Chondrocyte (in vitro differentiated cells): ENCODE measurements around the gene NRL. TPM values are rescaled to one million over a fixed set of nuclear protein-coding genes. Genes with fewer than 3 reads are reported as not detected.

Source experiments
- DNase-seq: peaks from one replicate; pipeline ENCODE4 v3.0.0; 2021; ENCODE audit warnings: mixed read lengths, low spot score
- H3K27ac Mint-ChIP-seq: one replicate; pipeline ENCODE4 v1.8.0; 2021; ENCODE audit warnings: mild to moderate bottlenecking, moderate library complexity, mixed read lengths; ENCODE audit not compliant: unreplicated experiment
- H3K27me3 Mint-ChIP-seq: 2 replicates; pipeline ENCODE4 v1.8.0; 2021; ENCODE audit warnings: low read depth, mixed read lengths
- H3K36me3 Mint-ChIP-seq: 2 replicates; pipeline ENCODE4 v1.8.0; 2021; ENCODE audit warnings: low read depth, mixed read lengths
- H3K4me1 Mint-ChIP-seq: 2 replicates; pipeline ENCODE4 v1.8.0; 2021; ENCODE audit warnings: low read depth, mild to moderate bottlenecking, mixed read lengths
- H3K4me3 Mint-ChIP-seq: one replicate; pipeline ENCODE4 v1.8.0; 2021; ENCODE audit warnings: mild to moderate bottlenecking, moderate library complexity, mixed read lengths; ENCODE audit not compliant: unreplicated experiment
- H3K9me3 Mint-ChIP-seq: 2 replicates; pipeline ENCODE4 v1.8.0; 2021; ENCODE audit warnings: low read depth, mixed read lengths
- CTCF ChIP-seq: fragments of 200-600 bp; sonication (generic); IDR thresholded peaks from 2 replicates; pipeline ENCODE4 v1.5.0; 2021; ENCODE audit warnings: antibody characterized with exemption, mild to moderate bottlenecking, moderate library complexity
- total RNA-seq: library from RNA; stranded (reverse); gene quantifications from 3 replicates; pipeline ENCODE4 v1.2.1, GENCODE V29; 2021

The NRL gene
- total RNA-seq, 1 donor from 2014 or later, result 1.6 TPM

GRCh38 chr14:24159777-24160498, 45.2 kb upstream of the NRL start:
- H3K4me3 Mint-ChIP-seq, result no peak overlapping the region
- H3K27ac Mint-ChIP-seq, result peak overlapping the region; percentile 22
- peak; percentile 73 for DNase-seq

GRCh38 chr14:24157331-24157730, 42.6 kb upstream of the NRL start:
- Mint-ChIP-seq H3K36me3 (peaks cover 19% of the 10 kb centered on the region), H3K27ac (no peak overlapping the region), H3K27me3 (no peaks in the 10 kb centered on the region), H3K4me3 (no peak overlapping the region), H3K9me3 (no peaks in the 10 kb centered on the region), H3K4me1 (peaks cover 16% of the 10 kb centered on the region)
- peak; percentile 49 for DNase-seq
- TF ChIP-seq CTCF, result no peak

More at GRCh38 chr14:24159777-24160498, 45.2 kb upstream of the NRL start:
- Mint-ChIP-seq H3K9me3 (no peaks in the 10 kb centered on the region), H3K36me3 (peaks cover 31% of the 10 kb centered on the region), H3K27me3 (no peaks in the 10 kb centered on the region), H3K4me1 (peaks cover 20% of the 10 kb centered on the region)
- no peak for TF ChIP-seq CTCF

DNA sequence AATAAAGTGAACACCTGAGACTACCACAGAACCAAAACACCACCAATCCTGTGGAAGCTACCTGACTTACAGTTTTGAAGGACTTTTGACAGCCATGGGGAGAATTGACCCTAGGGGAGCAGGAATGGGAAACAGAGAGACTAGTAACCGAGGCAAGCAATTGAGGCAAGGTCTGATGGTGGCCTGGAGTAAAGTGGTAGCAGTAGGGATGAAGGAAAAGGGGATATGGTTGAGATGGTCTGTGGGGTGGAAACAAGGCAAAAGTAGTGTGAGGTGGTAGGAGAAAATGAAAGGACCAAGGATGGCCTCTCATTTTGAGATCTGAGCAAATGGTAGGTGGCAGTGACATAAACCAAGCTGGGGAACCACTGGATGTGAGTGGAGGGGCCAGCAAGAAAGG, 42.1 kb upstream of the NRL start:
- peaks cover 11% of the 10 kb centered on the region for H3K4me1 Mint-ChIP-seq
- H3K4me3 Mint-ChIP-seq, result no peak overlapping the region
- DNase-seq, result no peak
- H3K36me3 Mint-ChIP-seq, result peaks cover 20% of the 10 kb centered on the region
- no peak overlapping the region for H3K27ac Mint-ChIP-seq
- no peak for TF ChIP-seq CTCF
- H3K9me3 Mint-ChIP-seq, result no peaks in the 10 kb centered on the region
- no peaks in the 10 kb centered on the region for H3K27me3 Mint-ChIP-seq

DNA sequence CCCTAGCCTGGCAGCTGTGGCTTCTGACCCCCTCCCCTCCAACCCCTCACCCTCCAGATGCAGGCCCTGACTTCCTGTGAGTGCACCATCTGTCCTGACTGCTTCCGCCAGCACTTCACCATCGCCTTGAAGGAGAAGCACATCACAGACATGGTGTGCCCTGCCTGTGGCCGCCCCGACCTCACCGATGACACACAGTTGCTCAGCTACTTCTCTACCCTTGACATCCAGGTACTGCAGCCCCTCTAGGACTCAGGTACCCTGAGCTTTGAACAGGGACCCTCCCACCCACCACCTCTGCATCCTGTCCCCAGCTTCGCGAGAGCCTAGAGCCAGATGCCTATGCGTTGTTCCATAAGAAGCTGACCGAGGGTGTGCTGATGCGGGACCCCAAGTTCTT, 40.4 kb upstream of the NRL start:
- H3K36me3 Mint-ChIP-seq, result peaks cover 23% of the 10 kb centered on the region
- H3K27me3 Mint-ChIP-seq, result no peaks in the 10 kb centered on the region
- no peak overlapping the region for H3K27ac Mint-ChIP-seq
- DNase-seq, result peak; percentile 57
- H3K9me3 Mint-ChIP-seq, result no peaks in the 10 kb centered on the region
- no peak for TF ChIP-seq CTCF
- H3K4me3 Mint-ChIP-seq, result no peak overlapping the region
- no peaks in the 10 kb centered on the region for H3K4me1 Mint-ChIP-seq

DNA sequence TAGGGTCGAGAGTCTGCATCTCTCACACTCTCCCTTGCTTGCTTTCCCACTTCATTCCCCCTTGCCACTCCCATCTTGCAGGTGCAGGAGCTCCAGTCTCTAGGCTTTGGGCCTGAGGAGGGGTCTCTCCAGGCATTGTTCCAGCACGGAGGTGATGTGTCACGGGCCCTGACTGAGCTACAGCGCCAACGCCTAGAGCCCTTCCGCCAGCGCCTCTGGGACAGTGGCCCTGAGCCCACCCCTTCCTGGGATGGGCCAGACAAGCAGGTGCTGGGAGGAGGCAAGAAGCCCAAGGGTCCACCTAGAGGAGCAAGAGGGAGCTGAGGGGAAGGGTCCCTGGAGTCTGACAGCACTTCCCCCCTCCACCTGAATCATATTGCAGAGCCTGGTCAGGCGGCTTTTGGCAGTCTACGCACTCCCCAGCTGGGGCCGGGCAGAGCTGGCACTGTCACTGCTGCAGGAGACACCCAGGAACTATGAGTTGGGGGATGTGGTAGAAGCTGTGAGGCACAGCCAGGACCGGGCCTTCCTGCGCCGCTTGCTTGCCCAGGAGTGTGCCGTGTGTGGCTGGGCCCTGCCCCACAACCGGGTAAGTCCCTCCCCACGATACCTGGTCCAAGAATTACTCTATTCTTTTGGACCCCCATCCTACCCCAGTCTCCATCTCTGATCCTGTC, 36.8 kb upstream of the NRL start:
- peaks cover 20% of the 10 kb centered on the region for H3K36me3 Mint-ChIP-seq
- peaks cover 17% of the 10 kb centered on the region for H3K4me1 Mint-ChIP-seq

More for the DNA sequence above, 36.8 kb upstream of the NRL start:
- peak; percentile 82 for DNase-seq
- Mint-ChIP-seq H3K4me3 (no peak overlapping the region), H3K9me3 (no peaks in the 10 kb centered on the region), H3K27ac (no peak overlapping the region), H3K27me3 (no peaks in the 10 kb centered on the region)
- TF ChIP-seq CTCF, result no peak
